ENCODE results near the gene FXYD6. TPM values are rescaled to one million over a fixed set of nuclear protein-coding genes. Genes with fewer than 3 reads are reported as not detected.
A peak's percentile ranks its signal among the peaks of the same experiment; 100 is the strongest.

The FXYD6 gene
- total and polyA plus RNA-seq, 4 donors = 4.7 to 22.5 (median 12.3) TPM

GRCh38 chr11:117885777-117886176, 9.3 kb upstream of the FXYD6 start (continued):
- peak; percentile 79 for TF ChIP-seq NR2F2 (IDR thresholded peaks at IDR 0.05)
- TF ChIP-seq EGR1 (IDR thresholded peaks at IDR 0.05; ENCODE audit: low read depth in 2 of 2) = no peak
- no peak for TF ChIP-seq MAX (IDR thresholded peaks at IDR 0.05)
- no peak for TF ChIP-seq ATF3 (IDR thresholded peaks at IDR 0.05)
- TF ChIP-seq HNF4A (conservative IDR thresholded peaks at IDR 0.05) = no peak
- TF ChIP-seq HNF4G (IDR thresholded peaks at IDR 0.05) = no peak
- TF ChIP-seq TAF1 (conservative IDR thresholded peaks at IDR 0.05) = no peak
- no peak for TF ChIP-seq GABPA (IDR thresholded peaks at IDR 0.05 in 1 of 2, conservative IDR thresholded peaks at IDR 0.05 in 1 of 2)
- peak in 1 of 2 donors; percentile 30 for TF ChIP-seq RAD21 (IDR thresholded peaks at IDR 0.05)
- no peak for TF ChIP-seq FOXA2 (IDR thresholded peaks at IDR 0.05)
- TF ChIP-seq FOXA1 (IDR thresholded peaks at IDR 0.05) = no peak
- no peak for TF ChIP-seq YY1 (IDR thresholded peaks at IDR 0.05)
- peak; percentile 47 for TF ChIP-seq SP1 (IDR thresholded peaks at IDR 0.05)

- Histone ChIP-seq H3K36me3 (ENCODE audit: control insufficient read depth in 4 of 4, insufficient read depth in 3 of 4, low read depth in 1 of 4, low read length in 3 of 4) (no peaks in the 10 kb centered on the region), H3K9me3 (ENCODE audit: control insufficient read depth in 4 of 4, low read length in 3 of 4) (no peaks in the 10 kb centered on the region), H3K27me3 (ENCODE audit: control insufficient read depth in 4 of 4, insufficient read depth in 4 of 4, low read length in 3 of 4) (peaks cover 0 to 3% (median 0%) of the 10 kb centered on the region in 4 donors), H3K9ac (ENCODE audit: low read depth in 1 of 2, low read length in 2 of 2) (no peak overlapping the region), H3K4me3 (ENCODE audit: low read depth in 1 of 3, low read length in 3 of 3) (no peak overlapping the region), H3K27ac (ENCODE audit: low read depth in 1 of 2, low read length in 2 of 2) (no peak overlapping the region), H3K4me1 (ENCODE audit: control insufficient read depth in 4 of 4, insufficient read depth in 4 of 4, low read length in 3 of 4) (no peaks in the 10 kb centered on the region)
- no peak for DNase-seq (ENCODE audit: low spot score)
- 82% methylated on average over 7 of the region's 7 CpGs for WGBS
- TF ChIP-seq ZBTB33 (IDR thresholded peaks at IDR 0.05) (no peak), RAD21 (IDR thresholded peaks at IDR 0.05) (no peak), NR2F2 (IDR thresholded peaks at IDR 0.05) (no peak), HNF4G (IDR thresholded peaks at IDR 0.05) (no peak), REST (IDR thresholded peaks at IDR 0.05) (no peak), TAF1 (conservative IDR thresholded peaks at IDR 0.05) (no peak), RXRA (IDR thresholded peaks at IDR 0.05) (no peak), ATF3 (IDR thresholded peaks at IDR 0.05) (no peak), YY1 (IDR thresholded peaks at IDR 0.05) (no peak), HNF4A (conservative IDR thresholded peaks at IDR 0.05) (no peak), GABPA (IDR thresholded peaks at IDR 0.05 in 1 of 2, conservative IDR thresholded peaks at IDR 0.05 in 1 of 2) (no peak), FOXA1 (IDR thresholded peaks at IDR 0.05) (no peak), EGR1 (IDR thresholded peaks at IDR 0.05; ENCODE audit: low read depth in 2 of 2) (no peak)
Observed at GRCh38 chr11:117884994-117885393, 8.5 kb upstream of the FXYD6 start.
